HG03521 (cell line): ENCODE measurements around the gene NDUFAF5.

Experiments used
- ATAC-seq: cut with Tn5 transposase; IDR thresholded peaks from one replicate; pipeline ENCODE4 v1.9.1; 2021; ENCODE audit warnings: mild to moderate bottlenecking, moderate library complexity; ENCODE audit not compliant: unreplicated experiment

Gene NDUFAF5

GRCh38 chr20:13777171-13777601, 7.6 kb upstream of the NDUFAF5 start:
- no peak for ATAC-seq

- no peak for ATAC-seq
Observed at GRCh38 chr20:13778827-13779226, 6.0 kb upstream of the NDUFAF5 start.

DNA sequence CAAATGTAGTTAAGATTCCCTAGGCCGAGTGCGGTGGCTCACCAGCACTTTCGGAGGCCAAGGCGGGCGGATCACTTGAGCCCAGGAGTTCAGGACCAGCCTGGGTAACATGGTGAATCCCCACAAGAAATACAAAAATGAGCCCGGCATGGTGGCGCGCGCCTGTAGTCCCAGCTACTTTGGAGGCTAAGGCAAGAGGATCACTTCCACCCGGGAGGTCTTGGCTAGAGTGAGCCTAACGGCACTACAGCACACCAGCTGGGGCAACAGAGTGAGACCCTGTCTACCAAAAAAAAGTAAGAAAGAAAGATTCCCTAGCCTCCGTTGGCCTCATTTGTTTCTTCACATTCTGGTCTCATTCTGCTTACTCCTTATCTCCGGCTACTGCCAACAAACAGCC, 1.3 kb upstream of the NDUFAF5 start:
- ATAC-seq: no peak

DNA sequence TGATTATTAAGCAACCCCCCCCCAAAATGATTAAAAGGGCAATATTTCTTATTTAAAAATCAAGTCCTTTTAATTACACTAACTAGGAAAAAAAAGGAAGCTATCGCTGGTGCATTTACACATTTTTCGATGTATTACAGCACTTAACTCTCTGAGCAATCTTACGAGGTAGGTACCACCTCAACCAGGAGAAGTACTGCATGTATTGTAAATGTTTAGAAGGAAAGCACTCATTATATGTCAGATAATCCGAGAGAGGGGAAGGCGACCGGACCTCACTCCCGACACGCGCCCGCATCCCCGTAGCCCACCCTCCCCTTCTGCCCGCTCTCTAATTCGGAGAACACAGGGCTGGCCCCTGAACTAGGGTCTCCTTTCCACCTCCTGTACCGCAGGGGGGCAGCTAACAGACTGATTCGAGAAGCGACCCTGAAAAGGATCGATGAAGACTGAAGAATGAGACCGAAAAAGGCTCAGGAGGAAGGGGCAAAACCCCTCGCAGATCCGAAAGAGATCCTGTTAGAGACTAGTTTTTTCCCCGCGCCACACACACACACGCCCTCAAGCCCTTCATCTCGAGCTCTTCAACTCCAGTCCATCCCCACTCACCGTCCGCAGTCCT, 446 bp upstream of the NDUFAF5 start:
- peak; percentile 8 for ATAC-seq

DNA sequence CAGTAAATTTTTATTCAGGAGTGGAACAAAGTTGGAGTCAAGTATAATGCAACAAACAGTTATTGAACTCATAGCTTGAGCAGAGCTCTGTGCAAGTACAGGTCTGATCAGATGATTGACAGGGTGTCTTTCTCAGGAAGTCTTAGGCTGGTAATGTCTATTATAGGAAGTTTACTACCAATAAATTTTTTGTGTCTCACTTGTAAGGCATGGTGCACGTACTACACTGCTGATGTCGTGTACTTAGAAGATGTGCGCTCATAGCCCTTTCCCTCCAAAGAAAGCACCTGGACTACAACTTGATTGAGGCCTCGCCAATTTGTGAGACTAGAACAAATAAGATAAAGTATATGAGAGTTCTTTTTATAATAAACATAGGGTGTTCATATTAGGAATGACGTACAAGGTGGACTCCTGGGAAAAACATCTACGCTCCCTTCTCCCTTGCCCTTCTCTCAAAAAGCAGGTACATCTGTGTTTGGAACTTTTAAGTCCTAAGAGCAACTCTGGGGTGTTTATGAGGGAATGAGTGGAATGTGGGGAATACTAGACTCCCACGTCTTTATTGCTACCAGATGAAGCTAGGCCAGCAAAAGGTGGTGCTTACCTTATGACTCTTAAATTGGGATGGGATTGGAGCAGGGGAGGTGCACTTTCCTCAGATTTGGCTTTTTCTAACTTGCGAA, 1.5 kb downstream of the NDUFAF5 start:
- no peak for ATAC-seq

GRCh38 chr20:13788167-13788834, 3.5 kb downstream of the NDUFAF5 start:
- ATAC-seq: peak; percentile 28

- no peak for ATAC-seq
Observed at GRCh38 chr20:13790708-13791107, 5.9 kb downstream of the NDUFAF5 start.

DNA sequence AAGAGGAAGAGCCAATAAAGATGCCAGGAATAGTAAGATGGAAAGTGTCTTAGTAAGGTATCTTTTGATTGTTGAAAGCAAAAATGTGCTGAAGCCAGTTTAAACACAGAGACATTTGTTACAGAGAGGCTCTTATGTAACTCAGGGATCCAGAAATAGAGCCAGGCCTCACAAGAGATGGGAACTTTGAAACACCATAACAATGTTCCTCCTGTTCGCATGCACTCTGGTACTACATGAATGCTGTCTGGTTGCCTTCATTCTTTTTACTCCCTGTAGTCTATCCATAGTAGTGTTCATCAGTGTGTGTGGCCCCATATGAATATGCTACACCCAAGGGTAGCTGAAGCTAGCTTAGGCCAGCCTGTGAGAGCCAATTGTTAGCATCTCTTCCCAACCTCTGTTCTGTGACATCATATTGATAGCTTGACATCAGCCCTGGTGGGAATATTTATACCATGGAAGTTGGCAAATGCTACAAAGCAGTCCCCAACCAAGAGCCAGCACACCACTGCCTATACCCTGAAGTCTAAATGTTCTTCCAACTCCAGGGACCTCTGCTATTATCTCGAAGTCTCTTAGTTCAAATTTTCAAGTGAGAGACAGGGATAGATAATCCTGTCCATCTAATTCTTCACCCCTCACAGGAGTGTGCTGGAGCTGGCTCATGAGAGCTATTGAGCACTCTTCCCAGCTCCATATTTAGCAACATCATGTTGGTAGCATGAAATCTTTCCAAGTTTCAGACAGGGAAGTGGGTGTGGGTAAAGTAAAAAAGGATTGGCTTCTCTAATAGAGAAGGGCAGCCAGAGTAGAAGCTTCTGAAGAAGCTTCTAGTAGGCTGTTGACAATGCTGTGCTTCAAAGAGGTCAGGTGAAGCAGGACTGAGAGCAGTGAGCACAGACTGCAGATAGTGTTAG, 7.0 kb downstream of the NDUFAF5 start:
- ATAC-seq: no peak

- ATAC-seq: no peak
Observed at GRCh38 chr20:13793001-13793400, 8.2 kb downstream of the NDUFAF5 start.

- ATAC-seq: no peak
Observed at GRCh38 chr20:13794667-13795066, 9.8 kb downstream of the NDUFAF5 start.

DNA sequence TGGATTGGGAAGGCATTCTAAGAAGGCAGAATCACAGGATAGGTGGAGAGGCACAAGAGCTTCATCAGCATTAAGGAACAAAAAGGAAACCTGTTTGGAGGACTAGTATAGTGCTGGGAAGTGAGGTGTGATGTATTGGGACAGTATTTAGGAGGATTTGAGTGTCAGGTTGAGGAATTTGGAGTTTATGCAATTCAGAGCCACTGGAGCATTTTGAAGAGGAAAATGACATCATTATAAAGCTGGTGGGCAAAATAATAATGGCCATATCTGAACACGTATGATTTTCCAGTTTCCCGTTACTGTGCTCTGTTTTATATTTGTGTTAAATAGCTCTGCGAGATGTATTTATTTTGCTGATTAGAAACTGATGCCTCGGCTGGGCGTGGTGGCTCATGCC, 14.2 kb downstream of the NDUFAF5 start:
- ATAC-seq: no peak

- ATAC-seq: no peak
Observed at GRCh38 chr20:13799974-13800373, 15.1 kb downstream of the NDUFAF5 start.

DNA sequence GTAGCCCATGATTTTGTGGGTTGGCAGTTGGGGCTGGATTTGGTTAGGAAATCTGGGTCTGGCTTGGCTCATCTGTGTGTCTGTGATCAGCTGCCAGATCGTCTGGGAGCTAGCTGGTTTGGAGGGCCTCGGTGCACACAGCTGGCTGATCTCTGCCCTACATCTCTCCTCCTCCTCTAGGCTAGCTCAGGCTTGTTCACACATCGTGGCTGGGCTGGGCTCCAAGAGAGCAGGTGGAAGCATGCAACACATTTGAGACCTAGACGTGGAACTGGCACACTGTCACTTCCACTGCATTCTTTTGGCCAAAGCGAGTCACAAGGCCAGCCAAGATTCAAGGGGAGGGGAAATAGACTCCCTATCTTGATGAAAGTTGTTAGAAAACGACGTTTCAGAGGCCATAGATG, 15.9 kb downstream of the NDUFAF5 start:
- ATAC-seq: no peak

- ATAC-seq: no peak
Observed at GRCh38 chr20:13809373-13809772, 24.5 kb downstream of the NDUFAF5 start.

- no peak for ATAC-seq
Observed at GRCh38 chr20:13809855-13810254, 25.0 kb downstream of the NDUFAF5 start.

DNA sequence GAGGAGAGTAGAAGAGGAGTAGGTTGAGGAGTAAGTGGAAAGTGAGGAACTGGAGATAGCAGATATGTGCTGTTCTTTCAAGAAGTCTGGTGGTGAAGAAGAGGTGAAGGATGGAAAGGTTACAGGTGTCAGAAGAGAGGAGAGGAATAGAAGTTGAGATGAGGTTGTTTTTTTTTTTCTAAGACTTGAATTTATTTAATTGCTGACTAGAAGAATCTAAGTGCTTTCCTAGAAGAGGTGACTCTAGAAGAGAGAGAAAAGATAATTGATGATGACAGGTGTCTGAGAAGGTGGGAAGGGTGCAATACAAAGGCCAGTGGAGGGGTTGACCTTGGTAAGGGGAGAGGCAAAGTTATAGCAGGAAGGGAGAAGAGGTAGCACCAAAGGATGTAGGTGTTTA, 25.6 kb downstream of the NDUFAF5 start:
- ATAC-seq: no peak

- no peak for ATAC-seq
Observed at GRCh38 chr20:13813910-13814309, 29.1 kb downstream of the NDUFAF5 start.

DNA sequence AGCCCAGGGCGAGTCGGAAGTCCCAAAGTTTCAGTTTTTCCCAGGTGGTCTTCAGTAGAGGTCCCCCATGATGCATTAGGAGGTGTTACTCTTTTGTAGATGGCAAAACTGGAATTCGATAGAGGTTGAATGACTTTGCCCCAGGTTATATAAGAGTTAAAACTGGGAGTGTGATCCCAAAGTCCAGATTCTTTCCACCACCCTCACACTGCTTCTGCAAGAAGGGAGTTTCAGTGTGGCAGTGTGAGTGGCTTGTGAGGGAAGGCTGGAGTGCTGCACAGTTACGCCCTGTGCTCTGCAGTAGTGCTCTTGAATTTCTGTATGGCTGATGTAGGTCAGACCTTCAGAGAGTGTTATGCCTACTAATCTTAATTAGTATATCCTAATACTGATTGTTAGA, 29.8 kb downstream of the NDUFAF5 start:
- ATAC-seq: no peak

- ATAC-seq: no peak
Observed at GRCh38 chr20:13816757-13817156, 31.9 kb downstream of the NDUFAF5 start.

- no peak for ATAC-seq
Observed at GRCh38 chr20:13817342-13817741, 32.5 kb downstream of the NDUFAF5 start.
